ENCODE results near the gene DUSP28.

Gene DUSP28

GRCh38 chr2:240573516-240574385 lies 13.6 kb downstream of the DUSP28 start:
- DNase-seq: no peak

DNA sequence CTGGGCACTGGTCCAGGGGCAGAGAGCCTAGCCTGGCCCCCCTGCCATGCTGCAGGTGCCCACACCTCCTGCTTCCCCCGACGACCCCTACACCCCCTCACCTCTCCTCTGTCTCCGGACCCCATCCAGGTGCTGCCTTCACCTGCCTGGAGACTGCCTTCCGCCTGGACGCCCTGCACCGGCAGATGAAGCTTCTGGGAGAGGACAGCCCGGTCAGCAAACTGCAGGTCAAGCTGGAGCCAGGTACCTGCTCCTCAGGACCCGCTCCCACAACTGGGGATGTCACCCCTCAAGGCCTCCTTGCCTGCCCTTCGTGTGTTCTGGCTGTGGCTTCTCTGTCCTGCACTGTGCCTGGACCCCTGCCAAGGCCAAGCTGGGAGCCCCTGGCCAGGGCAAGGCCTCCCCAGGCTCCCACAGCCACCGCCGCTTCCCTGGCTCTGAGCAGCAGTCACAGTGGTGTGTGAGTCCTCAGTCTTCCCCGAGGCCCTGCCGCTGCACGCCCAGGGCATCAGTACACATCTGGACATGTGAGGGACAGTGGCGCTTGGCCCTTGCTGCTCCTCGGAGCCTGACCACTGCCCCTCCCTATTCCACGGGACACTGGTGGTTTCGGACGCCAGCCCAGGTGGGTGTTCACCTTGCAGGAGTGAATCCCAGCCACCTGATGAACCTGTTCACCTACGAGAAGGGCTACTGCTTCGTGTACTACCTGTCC lies 14.4 kb downstream of the DUSP28 start:
- DNase-seq: no peak

GRCh38 chr2:240575101-240575965 lies 15.2 kb downstream of the DUSP28 start:
- DNase-seq: no peak

DNA sequence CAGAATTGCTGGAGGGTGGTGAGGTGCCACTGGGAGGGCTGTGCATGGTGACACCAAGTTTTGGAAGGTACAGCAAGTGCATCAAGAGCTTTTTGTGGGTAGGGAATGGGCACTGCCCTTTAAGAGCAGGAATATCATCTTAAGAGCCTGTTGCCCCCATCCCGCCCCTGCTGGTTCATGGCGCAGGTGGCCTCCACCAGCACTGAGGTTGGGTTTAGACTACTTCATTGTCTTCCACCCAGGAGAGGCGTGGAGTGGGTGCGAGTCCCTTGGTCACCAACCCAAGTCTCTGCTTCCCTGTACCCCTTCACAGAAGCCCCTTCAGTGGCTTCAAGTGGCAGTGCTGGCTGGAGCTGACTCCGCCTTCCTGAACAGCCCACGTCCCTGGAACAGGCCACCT lies 15.9 kb downstream of the DUSP28 start:
- no peak for DNase-seq

GRCh38 chr2:240576436-240577205 lies 16.5 kb downstream of the DUSP28 start:
- DNase-seq: no peak

DNA sequence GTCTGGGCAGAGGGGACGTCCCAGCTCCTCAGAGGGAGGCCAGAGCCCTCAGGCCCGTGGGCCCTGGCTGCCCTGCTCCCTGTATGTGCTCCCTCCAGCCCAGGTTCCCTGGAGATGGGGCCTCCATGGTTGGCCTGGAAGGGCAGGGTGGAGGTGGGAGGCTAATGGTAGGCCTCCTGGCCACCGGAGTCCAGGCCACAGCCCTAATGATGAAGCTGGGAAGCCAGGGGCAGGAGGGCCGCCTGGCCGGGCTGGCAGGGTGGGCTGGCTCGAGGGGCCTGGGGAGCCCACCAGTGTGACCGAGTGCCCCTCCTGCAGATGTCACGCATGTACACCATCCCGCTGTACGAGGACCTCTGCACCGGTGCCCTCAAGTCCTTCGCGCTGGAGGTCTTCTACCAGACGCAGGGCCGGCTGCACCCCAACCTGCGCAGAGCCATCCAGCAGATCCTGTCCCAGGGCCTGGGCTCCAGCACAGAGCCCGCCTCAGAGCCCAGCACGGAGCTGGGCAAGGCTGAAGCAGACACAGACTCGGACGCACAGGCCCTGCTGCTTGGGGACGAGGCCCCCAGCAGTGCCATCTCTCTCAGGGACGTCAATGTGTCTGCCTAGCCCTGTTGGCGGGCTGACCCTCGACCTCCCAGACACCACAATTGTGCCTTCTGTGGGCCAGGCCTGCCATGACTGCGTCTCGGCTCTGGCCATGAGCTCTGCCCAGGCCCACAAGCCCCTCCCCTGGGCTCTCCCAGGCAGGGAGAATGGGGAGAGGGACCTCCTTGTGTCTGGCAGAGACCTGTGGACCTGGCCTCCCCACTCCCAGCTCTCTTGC lies 17.3 kb downstream of the DUSP28 start:
- no peak for DNase-seq

- DNase-seq: no peak
Observed at GRCh38 chr2:240578110-240578450, 17.9 kb downstream of the DUSP28 start.

GRCh38 chr2:240578488-240578887 lies 18.3 kb downstream of the DUSP28 start:
- no peak for DNase-seq

- no peak for DNase-seq
Observed at GRCh38 chr2:240579071-240579762, 19.1 kb downstream of the DUSP28 start.

- peak; percentile 82 for DNase-seq
Observed at GRCh38 chr2:240579771-240580614, 19.8 kb downstream of the DUSP28 start.

DNA sequence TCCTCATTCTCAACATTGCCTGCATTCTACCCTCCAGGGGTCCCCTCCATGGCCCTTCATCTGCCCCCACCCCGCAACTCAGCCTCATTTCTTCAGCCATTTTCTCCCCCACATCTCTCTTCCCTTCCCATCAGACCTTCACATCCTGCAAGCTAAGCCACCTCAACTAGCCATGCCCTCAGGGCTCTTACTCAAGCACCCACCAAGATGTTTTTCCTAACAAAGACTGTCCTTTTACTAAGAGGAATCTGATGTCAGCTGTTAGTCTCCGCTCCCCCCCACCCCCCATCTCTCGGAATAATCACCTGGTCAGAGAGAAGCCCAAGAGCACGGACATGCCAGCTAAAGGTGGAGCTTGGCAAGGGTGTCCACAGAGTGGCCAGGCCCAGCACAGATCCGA lies 21.7 kb downstream of the DUSP28 start:
- no peak for DNase-seq

DNA sequence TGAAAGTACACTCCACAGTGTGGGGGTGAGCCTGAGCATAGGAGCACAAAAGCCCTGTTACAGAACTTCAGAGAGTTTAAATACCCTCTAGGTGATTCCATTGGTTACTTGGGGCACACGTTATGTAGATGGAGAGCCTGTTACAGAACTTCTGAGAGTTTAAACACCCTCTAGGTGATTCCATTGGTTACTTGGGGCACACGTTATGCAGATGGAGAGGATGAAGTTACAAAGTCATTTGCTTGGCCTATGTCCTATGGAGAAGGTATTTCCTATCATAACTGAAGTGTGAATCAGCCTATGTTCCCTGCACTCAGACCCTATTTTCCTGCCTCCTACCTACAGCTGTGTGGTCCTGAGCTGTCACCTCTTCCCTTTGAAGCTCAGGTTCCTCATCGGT lies 22.6 kb downstream of the DUSP28 start:
- no peak for DNase-seq

DNA sequence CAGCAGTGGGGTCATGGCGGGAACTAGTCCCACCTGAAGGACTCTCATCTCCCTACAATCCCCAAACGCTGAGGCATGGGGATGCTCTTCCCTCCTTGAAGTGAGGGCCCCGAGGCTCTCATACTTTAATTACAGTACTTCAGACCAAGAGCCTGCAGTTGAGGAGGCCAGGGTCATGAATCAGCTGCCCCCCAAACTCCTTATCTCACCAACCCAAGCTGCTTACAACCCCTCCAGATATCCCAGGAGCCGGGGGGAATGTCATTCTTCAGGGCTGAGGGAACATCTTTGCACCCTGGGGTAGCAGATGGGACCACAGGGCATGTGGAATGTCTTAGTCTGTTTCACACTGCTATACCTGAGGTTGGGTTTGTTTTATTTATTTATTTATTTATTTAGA lies 23.6 kb downstream of the DUSP28 start:
- no peak for DNase-seq

- no peak for DNase-seq
Observed at GRCh38 chr2:240584486-240585031, 24.4 kb downstream of the DUSP28 start.

- no peak for DNase-seq
Observed at GRCh38 chr2:240585101-240585500, 24.9 kb downstream of the DUSP28 start.

GRCh38 chr2:240585681-240586197 lies 25.6 kb downstream of the DUSP28 start:
- no peak for DNase-seq

- peak; percentile 97 for DNase-seq
Observed at GRCh38 chr2:240586198-240586918, 26.2 kb downstream of the DUSP28 start, which contains the start of gene CAPN10. TSS of gene CAPN10 (plus strand) at chr2:240586734. CDS start at chr2:240586912, 178 bp downstream.

Data from stimulated activated CD8-positive, alpha-beta memory T cell treated with anti-CD3 and anti-CD28 coated beads, Interleukin-4, amount 100 ng/mL, for 48 hours (primary cell).